ENCODE results near the gene MS4A14.
"Not testable (repeated sequence)": the region's sequence is repeated elsewhere in the genome, so short reads cannot be mapped to it uniquely, and the experiment has no call there.

MS4A14 gene

DNA sequence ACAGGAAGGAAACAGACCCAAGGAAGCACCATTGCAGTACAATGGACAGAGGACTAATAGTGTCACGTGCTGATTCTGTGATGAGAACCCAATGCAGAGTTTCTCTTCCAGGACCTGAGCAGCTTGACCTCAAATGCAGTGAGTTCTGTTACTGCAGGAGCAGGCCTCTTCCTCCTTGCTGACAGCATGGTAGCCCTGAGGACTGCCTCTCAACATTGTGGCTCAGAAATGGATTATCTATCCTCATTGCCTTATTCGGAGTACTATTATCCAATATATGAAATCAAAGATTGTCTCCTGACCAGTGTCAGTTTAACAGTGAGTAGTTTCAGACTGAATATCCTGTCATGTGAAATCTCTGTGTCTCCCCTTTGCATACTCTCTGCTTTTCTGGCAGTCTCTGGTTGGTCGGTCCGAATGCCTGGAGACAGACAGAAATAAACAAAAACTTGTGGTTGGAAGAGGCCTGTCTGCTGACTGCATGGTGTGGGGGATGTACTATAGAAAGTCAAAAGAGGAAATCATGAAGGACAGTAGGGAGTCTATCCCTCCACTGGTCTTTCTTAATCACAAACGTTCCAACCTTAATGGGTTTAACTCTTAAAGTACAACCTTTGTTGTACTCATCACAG, 6.9 kb upstream of the MS4A14 start:
- DNase-seq (ENCODE audit: low read depth in 2 of 2): no peak

- no peak for DNase-seq (ENCODE audit: low read depth in 2 of 2)
These were observed 5.8 kb upstream of the MS4A14 start for GRCh38 chr11:60390419-60390818.

GRCh38 chr11:60392361-60392760, 3.9 kb upstream of the MS4A14 start:
- DNase-seq (ENCODE audit: low read depth in 2 of 2): no peak

GRCh38 chr11:60393016-60393415, 3.2 kb upstream of the MS4A14 start:
- no peak for DNase-seq (ENCODE audit: low read depth in 2 of 2)

- no peak for DNase-seq (ENCODE audit: low read depth in 2 of 2)
These were observed 1.4 kb upstream of the MS4A14 start for GRCh38 chr11:60394666-60395380.

DNA sequence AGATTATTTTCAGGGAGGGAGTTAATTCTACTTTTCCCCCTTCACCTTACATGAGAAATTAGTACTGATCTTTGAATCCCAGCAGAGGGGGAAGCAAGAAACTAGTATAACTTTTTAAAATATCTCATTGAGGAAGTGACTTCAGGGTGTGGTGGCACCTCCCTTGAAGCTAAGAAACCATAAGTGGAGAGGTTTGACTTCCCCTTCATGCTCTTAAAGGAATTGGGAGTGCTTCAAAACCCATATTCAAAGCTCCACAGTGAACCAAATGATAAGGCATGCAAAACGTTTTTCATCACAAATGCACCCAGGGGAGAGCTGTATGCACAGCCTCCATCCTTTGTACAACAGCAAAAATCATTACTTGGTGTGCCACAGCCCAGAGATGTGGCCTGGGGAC, 540 bp downstream of the MS4A14 start:
- DNase-seq (ENCODE audit: low read depth in 2 of 2): no peak

DNA sequence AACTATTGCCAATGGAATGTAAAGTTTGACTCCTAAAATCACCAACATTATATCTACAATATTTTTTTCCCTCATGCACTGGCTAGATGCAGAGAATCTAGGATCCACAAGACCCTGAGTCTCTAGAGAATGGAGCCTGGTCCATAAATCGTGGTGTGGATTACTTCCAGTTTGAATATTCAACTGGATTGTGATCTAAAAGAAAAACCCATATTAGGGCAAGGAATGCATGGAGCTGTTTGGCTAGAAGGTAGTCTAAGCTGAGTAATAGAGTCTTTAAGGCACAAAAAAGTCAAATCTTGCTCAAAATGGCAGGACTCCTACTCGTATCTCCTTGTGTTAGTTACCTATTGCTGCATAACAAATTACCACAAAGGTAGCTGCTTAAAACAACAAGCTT, 23.8 kb downstream of the MS4A14 start:
- no peak for DNase-seq (ENCODE audit: low read depth in 2 of 2)

GRCh38 chr11:60422609-60423008, 26.4 kb downstream of the MS4A14 start:
- DNase-seq (ENCODE audit: low read depth in 2 of 2): no peak

DNA sequence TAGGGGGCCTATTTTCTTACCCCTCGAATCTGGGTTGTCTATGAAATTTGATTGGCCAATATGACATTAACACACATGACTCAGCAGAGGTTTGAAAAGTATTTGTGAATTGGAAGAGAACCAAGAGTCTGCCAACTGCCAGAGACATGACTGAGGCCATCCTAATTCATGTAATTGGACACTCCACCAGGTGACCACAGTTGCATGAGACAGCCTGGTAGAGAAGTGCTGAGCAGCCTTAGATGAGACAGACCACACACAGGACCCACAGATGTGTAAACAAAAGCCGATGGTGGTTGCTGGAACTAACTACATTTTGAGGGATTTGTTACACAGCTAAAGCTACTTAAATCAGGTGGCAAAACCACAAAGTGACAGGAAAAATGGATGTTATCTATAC, 32.3 kb downstream of the MS4A14 start:
- DNase-seq (ENCODE audit: low read depth in 2 of 2): no peak

DNA sequence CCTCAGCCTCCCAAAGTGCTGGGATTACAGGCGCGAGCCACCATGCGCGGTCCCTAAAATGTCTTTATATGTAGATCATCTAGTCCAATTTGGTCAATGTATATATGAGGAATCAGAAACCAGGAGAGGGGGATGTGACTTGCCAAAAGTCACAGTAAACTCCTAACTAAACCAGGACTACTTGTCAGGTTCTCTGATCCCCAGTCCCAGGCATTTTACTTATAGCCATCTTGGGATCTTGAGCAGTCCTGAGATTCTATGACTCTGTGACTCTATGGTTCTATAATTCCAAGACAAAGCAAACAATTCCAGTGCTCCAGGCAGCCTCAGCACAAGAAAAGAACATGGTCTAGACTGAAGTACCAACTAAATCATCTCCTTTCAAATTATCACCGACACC, 33.0 kb downstream of the MS4A14 start, which contains the start of gene MS4A5:
Gene MS4A5 (plus strand): TSS at position 301 of the 400 bp plus-strand sequence. CDS start 103 bp downstream, outside the sequence.
- no peak for DNase-seq (ENCODE audit: low read depth in 2 of 2)

GRCh38 chr11:60431251-60431650, 35.0 kb downstream of the MS4A14 start:
- no peak for DNase-seq (ENCODE audit: low read depth in 2 of 2)

DNA sequence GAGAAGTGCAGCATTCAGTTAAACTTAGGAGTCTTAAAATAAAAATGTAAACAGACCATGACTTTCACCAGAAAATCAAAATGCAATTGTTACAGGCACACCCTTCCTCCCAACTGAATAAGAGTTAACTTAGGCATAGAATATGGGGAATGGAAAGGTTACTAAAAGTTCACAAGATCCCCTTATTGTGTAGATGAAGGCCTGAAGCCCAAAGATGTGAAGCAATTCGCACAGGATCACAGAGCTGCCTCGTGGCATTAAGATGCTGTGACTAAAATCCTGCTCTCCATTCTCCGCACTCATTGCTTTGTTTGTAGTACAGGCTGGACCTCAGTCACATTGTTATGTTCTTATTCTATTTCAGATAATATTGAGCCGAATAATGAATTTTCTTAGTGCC, 37.1 kb downstream of the MS4A14 start:
- DNase-seq (ENCODE audit: low read depth in 2 of 2): no peak

GRCh38 chr11:60447070-60447469, 50.8 kb downstream of the MS4A14 start:
- no peak for DNase-seq (ENCODE audit: low read depth in 2 of 2)

- no peak for DNase-seq (ENCODE audit: low read depth in 2 of 2)
These were observed 51.6 kb downstream of the MS4A14 start for GRCh38 chr11:60447846-60448245.

DNA sequence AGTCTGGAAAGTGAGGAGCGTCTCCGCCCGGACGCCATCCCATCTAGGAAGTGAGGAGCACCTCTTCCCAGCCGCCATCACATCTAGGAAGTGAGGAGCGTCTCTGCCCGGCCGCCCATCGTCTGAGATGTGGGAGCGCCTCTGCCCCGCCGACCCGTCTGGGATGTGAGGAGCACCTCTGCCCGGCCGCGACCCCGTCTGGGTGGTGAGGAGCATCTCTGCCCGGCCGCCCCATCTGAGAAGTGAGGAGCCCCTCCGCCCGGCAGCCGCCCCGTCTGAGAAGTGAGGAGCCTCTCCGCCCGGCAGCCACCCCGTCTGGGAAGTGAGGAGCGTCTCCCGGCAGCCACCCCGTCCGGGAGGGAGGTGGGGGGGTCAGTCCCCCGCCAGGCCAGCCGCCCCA, 54.9 kb downstream of the MS4A14 start:
- not testable (repeated sequence) for DNase-seq (ENCODE audit: low read depth in 2 of 2)

GRCh38 chr11:60454212-60454611, 58.0 kb downstream of the MS4A14 start:
- DNase-seq (ENCODE audit: low read depth in 2 of 2): no peak

DNA sequence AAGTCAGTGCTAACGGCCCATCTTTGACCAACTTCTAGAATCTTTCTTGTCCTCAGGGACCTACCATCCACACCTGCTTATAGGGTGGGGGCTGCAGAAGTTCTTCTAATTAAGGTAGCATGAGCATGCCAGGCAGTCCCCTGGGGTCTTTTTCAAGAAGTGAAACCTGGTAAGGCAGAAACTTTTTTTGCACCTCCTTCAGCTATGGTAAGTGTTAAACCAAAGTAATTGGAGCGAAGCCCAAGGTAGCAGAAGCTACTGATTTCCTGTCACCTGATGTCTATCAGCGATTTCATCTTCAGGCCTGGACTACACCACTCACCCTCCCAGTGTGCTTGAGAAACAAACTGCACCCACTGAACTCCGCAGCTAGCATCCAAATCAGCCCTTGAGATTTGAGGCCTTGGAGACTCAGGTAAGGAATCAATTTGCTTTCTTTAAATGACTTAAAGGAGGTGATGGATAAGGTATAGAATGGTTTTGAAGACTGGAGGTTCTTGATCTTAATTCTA, 59.3 kb downstream of the MS4A14 start, which contains the start of gene MS4A1:
Gene MS4A1 (plus strand): TSS at position 317 of the 512 bp plus-strand sequence. CDS start 6,528 bp downstream, outside the sequence.
- no peak for DNase-seq (ENCODE audit: low read depth in 2 of 2)

DNA sequence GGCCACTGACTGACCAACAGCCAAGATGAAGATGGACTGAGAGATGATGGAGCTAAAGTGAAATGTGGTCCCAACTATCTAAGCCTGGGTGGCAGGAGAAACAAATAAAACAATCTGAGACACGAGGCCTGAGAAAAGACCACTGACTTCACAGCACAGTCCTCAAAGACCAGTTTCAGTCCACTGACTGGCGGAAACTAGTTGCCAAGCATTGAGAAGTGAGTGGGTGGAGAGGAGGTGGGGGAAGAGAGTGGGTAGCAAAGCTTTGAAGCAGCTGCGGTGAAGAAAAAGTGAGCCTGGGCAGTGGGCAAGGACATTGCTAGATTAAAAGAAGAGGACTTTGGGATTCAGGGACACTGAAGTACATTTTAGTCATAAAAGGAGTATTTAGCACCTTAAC, 61.3 kb downstream of the MS4A14 start:
- DNase-seq (ENCODE audit: low read depth in 2 of 2): no peak

DNA sequence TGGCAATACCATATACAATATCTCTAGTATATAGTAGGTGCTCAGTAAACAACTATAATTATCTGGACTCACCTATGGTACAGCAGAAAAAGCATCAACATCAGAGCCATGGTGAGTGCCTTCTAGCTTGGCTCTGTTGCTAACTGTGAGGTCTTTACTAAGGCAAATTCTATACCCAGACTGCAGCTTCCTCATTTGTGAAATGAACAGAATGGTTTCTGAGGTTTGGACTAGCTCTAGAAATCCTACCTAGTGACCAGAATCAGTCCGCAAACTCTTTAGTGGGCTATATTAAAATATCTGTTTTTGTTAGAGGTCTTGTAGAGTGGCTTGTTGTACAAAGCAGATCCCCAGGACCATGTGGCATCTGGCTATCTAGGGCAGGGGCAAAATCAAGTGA, 63.1 kb downstream of the MS4A14 start:
- DNase-seq (ENCODE audit: low read depth in 2 of 2): no peak
